Measurements from ENCODE around the gene TRIM49D2.
"Not testable (repeated sequence)": the region's sequence is repeated elsewhere in the genome, so short reads cannot be mapped to it uniquely, and the experiment has no call there.

The TRIM49D2 gene, protein sequence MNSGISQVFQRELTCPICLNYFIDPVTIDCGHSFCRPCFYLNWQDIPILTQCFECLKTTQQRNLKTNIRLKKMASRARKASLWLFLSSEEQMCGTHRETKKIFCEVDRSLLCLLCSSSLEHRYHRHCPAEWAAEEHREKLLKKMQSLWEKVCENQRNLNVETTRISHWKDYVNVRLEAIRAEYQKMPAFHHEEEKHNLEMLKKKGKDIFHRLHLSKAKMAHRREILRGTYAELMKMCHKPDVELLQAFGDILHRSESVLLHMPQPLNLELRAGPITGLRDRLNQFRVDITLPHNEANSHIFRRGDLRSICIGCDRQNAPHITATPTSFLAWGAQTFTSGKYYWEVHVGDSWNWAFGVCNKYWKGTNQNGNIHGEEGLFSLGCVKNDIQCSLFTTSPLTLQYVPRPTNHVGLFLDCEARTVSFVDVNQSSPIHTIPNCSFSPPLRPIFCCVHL

DNA sequence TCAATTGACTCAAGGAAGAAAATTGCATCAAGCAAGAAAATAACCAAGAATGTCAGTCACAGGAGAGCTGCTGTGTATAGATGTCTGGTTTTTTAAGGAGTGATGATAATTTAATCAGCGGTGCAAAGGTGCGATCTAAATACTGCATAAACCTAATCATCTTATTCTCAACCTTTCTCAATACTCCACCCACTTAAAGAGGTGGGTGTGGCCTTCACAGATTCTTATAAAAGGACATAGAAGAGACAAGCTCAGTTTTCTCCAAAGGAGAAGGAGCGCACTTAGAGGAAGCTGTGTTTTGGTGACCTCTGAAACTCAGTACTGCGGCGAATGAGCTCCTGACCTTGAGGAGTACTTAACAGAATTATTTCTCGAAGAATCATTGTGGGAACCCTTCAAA, at the start of gene TRIM49D2:
TRIM49D2 (plus strand) TSS at position 301 of the 400 bp plus-strand sequence. CDS start 2,698 bp downstream, outside the sequence.
- not testable (repeated sequence) for DNase-seq (ENCODE audit: low read depth)

DNA sequence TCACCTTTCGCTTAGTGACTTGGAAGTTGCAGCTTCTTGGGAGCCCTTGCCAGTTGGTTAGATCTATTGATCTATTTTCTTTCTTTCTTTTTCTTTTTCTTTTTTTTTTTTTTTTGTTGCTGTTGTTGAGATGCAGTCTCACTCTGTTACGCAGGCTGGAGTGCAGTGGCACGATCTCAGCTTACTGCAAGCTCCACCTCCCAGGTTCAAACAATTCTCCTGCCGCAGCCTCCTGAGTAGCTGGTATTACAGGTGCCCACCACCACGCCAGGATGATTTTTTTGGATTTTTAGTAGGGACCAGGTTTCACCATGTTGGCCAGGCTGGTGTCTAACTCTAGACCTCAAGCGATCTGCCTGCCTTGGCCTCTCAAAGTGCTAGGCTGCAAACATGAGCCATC, 46.4 kb upstream of the TRIM49D2 start:
- DNase-seq (ENCODE audit: low read depth) = not testable (repeated sequence)

DNA sequence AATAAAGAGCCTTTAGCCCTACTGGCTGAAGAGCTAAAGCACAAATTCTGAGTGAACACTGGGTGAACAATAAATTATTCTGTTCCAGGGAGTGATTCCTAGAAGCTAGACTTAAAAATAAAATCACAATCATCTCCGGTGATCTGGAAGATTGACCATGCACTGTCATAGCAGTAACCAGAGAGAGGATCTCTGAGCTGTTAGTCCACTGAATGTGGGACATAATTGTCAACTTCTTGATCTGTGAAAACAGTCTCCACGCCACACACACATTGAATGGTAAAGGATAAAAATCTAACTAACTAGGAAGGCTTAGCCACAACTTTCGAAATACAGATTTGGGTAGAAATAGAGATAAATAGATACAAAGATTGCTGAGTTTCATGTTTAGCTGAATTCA, 30.6 kb upstream of the TRIM49D2 start:
- not testable (repeated sequence) for DNase-seq (ENCODE audit: low read depth)

DNA sequence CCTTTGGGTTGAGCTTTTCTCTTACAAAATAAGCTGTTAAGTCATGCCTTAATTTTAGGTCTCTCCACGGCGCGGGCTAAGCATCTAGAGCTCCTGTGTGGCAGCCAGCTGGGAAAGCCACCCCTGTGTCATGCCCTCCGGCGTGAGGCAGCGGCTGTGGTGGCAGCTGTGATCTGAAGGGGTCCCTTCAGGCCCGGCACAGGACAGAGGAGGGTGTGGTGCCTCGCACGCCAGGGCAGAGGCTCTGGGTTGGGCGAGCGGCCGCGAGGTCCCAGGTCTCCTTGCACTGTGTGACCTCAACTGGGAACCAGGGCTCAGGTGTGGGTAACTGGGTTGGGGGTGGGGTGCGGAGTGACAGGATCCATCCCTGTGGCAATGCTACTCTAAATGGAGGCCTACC, 23.1 kb upstream of the TRIM49D2 start:
- not testable (repeated sequence) for DNase-seq (ENCODE audit: low read depth)

DNA sequence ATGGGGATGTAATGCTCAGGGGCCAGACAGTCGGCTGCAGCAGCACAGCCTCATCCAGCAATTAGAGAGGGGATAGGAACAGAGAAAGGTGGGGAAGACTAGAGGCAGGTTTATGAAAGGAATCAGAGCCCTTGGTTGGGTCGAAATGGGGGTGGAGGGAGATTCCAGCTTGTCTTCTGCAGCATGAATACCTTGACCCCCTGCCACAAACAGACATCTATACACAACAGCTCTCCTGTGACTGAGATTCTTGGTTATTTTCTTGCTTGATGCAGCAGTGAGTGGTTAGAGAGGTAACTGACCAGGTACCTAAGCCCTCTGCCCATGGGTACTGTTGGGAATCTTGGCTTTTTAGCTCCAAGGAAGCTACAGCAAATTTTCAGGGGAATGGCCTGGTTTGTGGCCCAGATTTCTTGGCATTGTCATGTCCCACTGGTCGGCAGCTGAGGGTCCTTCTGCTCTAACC, 1.6 kb upstream of the TRIM49D2 start, which contains the start of gene TRIM49D1:
TRIM49D1 (minus strand) TSS at position 51 of the 466 bp plus-strand sequence. CDS start 4,535 bp downstream, outside the sequence.
- no peak for DNase-seq (ENCODE audit: low read depth)

DNA sequence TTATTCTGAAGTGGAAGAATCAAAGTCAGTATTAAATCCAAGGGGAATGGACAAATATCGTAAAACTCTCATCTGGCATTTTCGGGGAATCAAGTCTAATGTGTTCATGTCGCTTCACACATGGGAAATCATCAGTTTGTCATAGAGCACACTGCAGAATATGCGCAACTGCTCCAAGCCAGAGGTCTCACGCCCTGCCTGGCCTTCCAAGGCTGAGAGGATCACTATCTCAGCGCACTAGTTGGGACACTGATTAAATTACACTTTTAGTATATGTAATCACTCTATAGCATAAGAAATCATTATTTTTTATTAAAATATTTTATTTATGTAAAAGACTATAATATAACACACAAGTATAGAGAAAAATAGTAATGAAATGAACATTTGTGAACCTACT, 37.0 kb downstream of the TRIM49D2 start:
- DNase-seq (ENCODE audit: low read depth) = not testable (repeated sequence)

DNA sequence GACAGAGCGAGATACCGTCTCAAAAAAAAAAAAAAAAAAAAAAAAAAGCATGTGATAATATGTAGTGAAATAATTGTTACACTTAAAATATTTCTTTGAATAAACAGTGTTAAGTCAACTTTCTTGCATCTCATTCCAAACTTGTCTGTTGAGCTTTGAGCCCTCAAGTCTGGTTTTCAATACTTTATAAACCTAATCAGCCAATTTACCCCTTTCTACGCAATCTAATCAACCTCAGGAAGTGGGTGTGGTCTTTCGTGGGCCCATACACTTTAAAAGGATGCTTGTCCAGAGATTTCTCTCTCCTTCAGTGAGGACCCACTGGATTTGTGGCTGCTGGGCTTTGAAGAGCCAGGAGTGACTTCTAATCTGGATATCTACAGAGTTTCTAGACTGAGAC, 41.9 kb downstream of the TRIM49D2 start, which contains the start of gene TRIM64:
TRIM64 (plus strand) TSS at position 301 of the 400 bp plus-strand sequence. CDS start 2,467 bp downstream, outside the sequence.
- not testable (repeated sequence) for DNase-seq (ENCODE audit: low read depth)
